Keratinocyte (primary cell): ENCODE results near the gene SLCO2B1.

Experiments
- CTCF ChIP-seq, 3 experiments: IDR thresholded peaks in 1 of 3; conservative IDR thresholded peaks in 1 of 3; optimal IDR thresholded peaks in 1 of 3; 2 replicates in 2 of 3; 3 replicates in 1 of 3; pipeline versions ENCODE3 to v1.5.1; 2011; ENCODE audit warnings: low read length in 3 of 3, mild to moderate bottlenecking in 3 of 3, moderate library complexity in 2 of 3, control low read depth in 1 of 3, inconsistent platforms in 1 of 3; ENCODE audit not compliant: insufficient read depth in 2 of 3; ENCODE audit errors: extremely low read depth in 1 of 3
- EZH2 ChIP-seq: IDR thresholded peaks from one replicate; pipeline ENCODE4 v1.6.1; 2012; ENCODE audit warnings: inconsistent platforms, mild to moderate bottlenecking, low read length, moderate library complexity

- TF ChIP-seq CTCF (optimal IDR thresholded peaks at IDR 0.05 in 1 of 3, IDR thresholded peaks at IDR 0.05 in 1 of 3, conservative IDR thresholded peaks at IDR 0.05 in 1 of 3; ENCODE audit: extremely low read depth in 1 of 3, insufficient read depth in 2 of 3, low read length in 3 of 3) (no peak), EZH2 (no peak)
Measured at GRCh38 chr11:75101424-75102128, 49.3 kb upstream of the SLCO2B1 start.
